Endodermal cell (in vitro differentiated cells): Measurements from ENCODE around the gene CUL3. TPM values are rescaled to one million over a fixed set of nuclear protein-coding genes. Genes with fewer than 3 reads are reported as not detected.

Source experiments
- DNase-seq: peaks from one replicate; pipeline ENCODE4 v3.0.0-alpha.2; 2017
- H3K27ac ChIP-seq: 2 replicates; pipeline ENCODE4 v1.5.1; 2013; ENCODE audit warnings: mild to moderate bottlenecking, low read depth, low read length, moderate library complexity
- H3K27me3 ChIP-seq: 2 replicates; pipeline ENCODE4 v1.6.1; 2013; ENCODE audit warnings: mild to moderate bottlenecking, low read length, moderate library complexity; ENCODE audit not compliant: insufficient read depth, control insufficient read depth, poor library complexity, severe bottlenecking
- H3K36me3 ChIP-seq: 2 replicates; pipeline ENCODE4 v1.7.0; 2013; ENCODE audit warnings: mild to moderate bottlenecking, low read length, moderate library complexity; ENCODE audit not compliant: control insufficient read depth, insufficient read depth
- H3K4me1 ChIP-seq: one replicate; pipeline ENCODE4 v1.7.0; 2013; ENCODE audit warnings: low read length; ENCODE audit not compliant: control insufficient read depth, insufficient read depth
- H3K4me3 ChIP-seq: 2 replicates; pipeline ENCODE4 v1.5.1; 2013; ENCODE audit warnings: mild to moderate bottlenecking, low read length, moderate library complexity
- H3K9ac ChIP-seq: 2 replicates; pipeline ENCODE4 v1.6.1; 2013; ENCODE audit warnings: mild to moderate bottlenecking, low read length, moderate library complexity; ENCODE audit not compliant: poor library complexity, severe bottlenecking; ENCODE audit errors: extremely low read depth
- H3K9me3 ChIP-seq: 2 replicates; pipeline ENCODE4 v1.6.1; 2013; ENCODE audit warnings: mild to moderate bottlenecking, low read length, moderate library complexity; ENCODE audit not compliant: control insufficient read depth
- H3K27ac Mint-ChIP-seq: 2 replicates; pipeline ENCODE4 v1.8.0; 2020; ENCODE audit warnings: mixed read lengths
- H3K27me3 Mint-ChIP-seq: 2 replicates; pipeline ENCODE4 v1.8.0; 2021; ENCODE audit warnings: mild to moderate bottlenecking, mixed read lengths; ENCODE audit not compliant: insufficient read depth
- H3K36me3 Mint-ChIP-seq: 2 replicates; pipeline ENCODE4 v1.8.0; 2020; ENCODE audit warnings: low read depth, mixed read lengths
- H3K4me1 Mint-ChIP-seq: 2 replicates; pipeline ENCODE4 v1.8.0; 2020; ENCODE audit warnings: mixed read lengths
- H3K4me3 Mint-ChIP-seq: 2 replicates; pipeline ENCODE4 v1.8.0; 2020; ENCODE audit warnings: mild to moderate bottlenecking, moderate library complexity, mixed read lengths
- H3K9me3 Mint-ChIP-seq: 2 replicates; pipeline ENCODE4 v1.8.0; 2020; ENCODE audit warnings: mild to moderate bottlenecking, mixed read lengths
- WGBS, 2 experiments: methylation state at CpG; one replicate each; pipeline versions ENCODE4 v1.1.5 to v1.1.7; 2013; ENCODE audit warnings: missing lambda C conversion rate in 2 of 2, mixed read lengths in 1 of 2; ENCODE audit not compliant: insufficient coverage in 1 of 2, insufficient read length in 1 of 2; 5-methylcytosine and 5-hydroxymethylcytosine counted together
- total RNA-seq, 2 donors: library from RNA; stranded (reverse); fragmentation: NEBNext Ultra II Directional in 1 of 2; extraction: Animal tissue kit (Norgen Biotek cat#: 25700) in 1 of 2; gene quantifications; 2 replicates in 1 of 2; 3 replicates in 1 of 2; pipeline ENCODE4 v1.2.1, GENCODE V29; 2021
- TF ChIP-seq, protein P1 (sequence below): fragments of 200-600 bp; sonication (generic); conservative IDR thresholded peaks from 2 replicates; pipeline ENCODE4 v1.5.0; 2021; ENCODE audit warnings: antibody characterized with exemption, mild to moderate bottlenecking

CUL3 gene
- total RNA-seq, 2 donors from 2014 or later, result 78.4 to 89.9 TPM

- H3K27ac Mint-ChIP-seq, result no peak overlapping the region
- peaks cover 5% of the 10 kb centered on the region for H3K36me3 Mint-ChIP-seq
- no peak overlapping the region for H3K4me3 Mint-ChIP-seq
- no peaks in the 10 kb centered on the region for H3K27me3 Mint-ChIP-seq
- H3K27ac ChIP-seq, result no peak overlapping the region
- no peak overlapping the region for H3K4me3 ChIP-seq
- no peaks in the 10 kb centered on the region for H3K36me3 ChIP-seq
- H3K9me3 Mint-ChIP-seq, result peaks cover 15% of the 10 kb centered on the region
- no peak for DNase-seq
- no peaks in the 10 kb centered on the region for H3K27me3 ChIP-seq
- H3K4me1 Mint-ChIP-seq, result peaks cover 12% of the 10 kb centered on the region
- 96% methylated on average over 1 of the region's 1 CpG; no CpG with 5 or more reads in 1 of the 2 experiments for whole genome bisulfite sequencing, 2 experiments
- no peaks in the 10 kb centered on the region for H3K4me1 ChIP-seq
- H3K9me3 ChIP-seq, result no peaks in the 10 kb centered on the region
- TF ChIP-seq, protein P1, sequence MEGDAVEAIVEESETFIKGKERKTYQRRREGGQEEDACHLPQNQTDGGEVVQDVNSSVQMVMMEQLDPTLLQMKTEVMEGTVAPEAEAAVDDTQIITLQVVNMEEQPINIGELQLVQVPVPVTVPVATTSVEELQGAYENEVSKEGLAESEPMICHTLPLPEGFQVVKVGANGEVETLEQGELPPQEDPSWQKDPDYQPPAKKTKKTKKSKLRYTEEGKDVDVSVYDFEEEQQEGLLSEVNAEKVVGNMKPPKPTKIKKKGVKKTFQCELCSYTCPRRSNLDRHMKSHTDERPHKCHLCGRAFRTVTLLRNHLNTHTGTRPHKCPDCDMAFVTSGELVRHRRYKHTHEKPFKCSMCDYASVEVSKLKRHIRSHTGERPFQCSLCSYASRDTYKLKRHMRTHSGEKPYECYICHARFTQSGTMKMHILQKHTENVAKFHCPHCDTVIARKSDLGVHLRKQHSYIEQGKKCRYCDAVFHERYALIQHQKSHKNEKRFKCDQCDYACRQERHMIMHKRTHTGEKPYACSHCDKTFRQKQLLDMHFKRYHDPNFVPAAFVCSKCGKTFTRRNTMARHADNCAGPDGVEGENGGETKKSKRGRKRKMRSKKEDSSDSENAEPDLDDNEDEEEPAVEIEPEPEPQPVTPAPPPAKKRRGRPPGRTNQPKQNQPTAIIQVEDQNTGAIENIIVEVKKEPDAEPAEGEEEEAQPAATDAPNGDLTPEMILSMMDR, result no peak
- no peak overlapping the region for H3K9ac ChIP-seq
Observed at GRCh38 chr2:224436634-224437033, 148.5 kb downstream of the CUL3 start.

DNA sequence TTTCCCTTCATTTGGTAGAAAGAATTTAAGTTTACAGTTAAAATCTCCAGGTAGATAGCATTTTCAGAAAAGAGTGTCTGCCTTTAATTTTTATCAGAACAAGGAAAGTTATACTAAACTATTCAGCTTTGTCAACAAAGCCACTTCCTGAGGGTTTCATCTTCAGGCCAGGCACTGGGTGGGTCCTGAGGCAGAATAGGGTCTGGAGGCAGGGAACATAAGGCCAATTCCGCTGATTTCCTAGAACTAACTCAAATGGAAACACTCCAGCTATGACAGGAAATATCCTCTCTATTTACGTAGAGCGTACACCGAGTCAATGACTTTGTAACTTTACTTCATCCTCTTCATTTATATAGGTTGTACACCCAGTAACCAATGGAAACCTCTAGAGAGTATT, 150.5 kb downstream of the CUL3 start:
- Mint-ChIP-seq H3K27ac (no peak overlapping the region), H3K27me3 (peaks cover 1% of the 10 kb centered on the region), H3K4me3 (no peak overlapping the region), H3K36me3 (peaks cover 8% of the 10 kb centered on the region), H3K4me1 (peaks cover 12% of the 10 kb centered on the region), H3K9me3 (peaks cover 29% of the 10 kb centered on the region)
- Histone ChIP-seq H3K27ac (no peak overlapping the region), H3K27me3 (no peaks in the 10 kb centered on the region), H3K4me1 (no peaks in the 10 kb centered on the region), H3K9me3 (peaks cover 9% of the 10 kb centered on the region), H3K36me3 (no peaks in the 10 kb centered on the region), H3K4me3 (no peak overlapping the region), H3K9ac (no peak overlapping the region)
- WGBS, 2 experiments, result 82 to 96% methylated on average over 3 to 4 of the region's 4 CpGs
- TF ChIP-seq, protein P1, result no peak
- DNase-seq, result no peak

DNA sequence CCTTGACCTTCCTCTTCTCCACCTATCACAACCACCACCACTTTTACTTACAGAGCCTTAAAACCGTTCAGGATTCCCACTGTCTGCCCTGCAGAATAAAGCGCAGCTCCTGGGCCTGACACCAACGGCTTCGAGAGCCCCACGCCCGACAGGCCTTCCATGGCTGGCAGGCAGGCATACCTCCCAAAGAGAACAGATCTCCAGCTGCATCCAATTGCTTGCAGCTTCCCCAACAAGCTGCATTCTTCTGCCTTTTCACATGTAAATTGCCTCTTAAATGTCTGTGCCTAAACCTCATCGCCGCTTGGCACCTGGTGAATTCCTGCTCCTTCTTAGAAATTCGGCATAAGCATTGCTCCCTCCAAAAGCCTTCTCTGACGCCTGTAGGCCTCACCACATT, 151.7 kb downstream of the CUL3 start:
- DNase-seq, result peak; percentile 90
- Histone ChIP-seq H3K36me3 (no peaks in the 10 kb centered on the region), H3K4me1 (no peaks in the 10 kb centered on the region), H3K9ac (no peak overlapping the region), H3K27me3 (no peaks in the 10 kb centered on the region), H3K27ac (no peak overlapping the region), H3K4me3 (no peak overlapping the region), H3K9me3 (peaks cover 12% of the 10 kb centered on the region)
- WGBS, 2 experiments, result 41 to 54% methylated on average over 6 to 10 of the region's 10 CpGs
- Mint-ChIP-seq H3K27ac (peak overlapping the region; percentile 86), H3K4me3 (peak overlapping the region; percentile 8), H3K4me1 (peaks cover 12% of the 10 kb centered on the region), H3K9me3 (peaks cover 35% of the 10 kb centered on the region), H3K36me3 (peaks cover 8% of the 10 kb centered on the region), H3K27me3 (peaks cover 1% of the 10 kb centered on the region)
- TF ChIP-seq, protein P1, result no peak
